Peyer's patch (tissue), 4 donors: ENCODE measurements around the gene DAPK3.

Experiments
- POLR2A ChIP-seq, 2 donors: fragments of 450-650 bp; IDR thresholded peaks; one replicate each; pipeline ENCODE4 v1.5.1; 2017; ENCODE audit warnings: antibody characterized with exemption in 2 of 2, mild to moderate bottlenecking in 2 of 2, moderate library complexity in 2 of 2
- TF ChIP-seq, protein P1 (sequence below), 6 experiments: fragments of 450-650 bp in 4 of 6; fragments of 200-600 bp in 2 of 6; sonication (generic) in 1 of 6; IDR thresholded peaks; one replicate each; pipeline ENCODE4 v1.5.1; 2017 to 2019; ENCODE audit warnings: antibody characterized with exemption in 6 of 6, mild to moderate bottlenecking in 3 of 6, moderate library complexity in 1 of 6

DNA sequence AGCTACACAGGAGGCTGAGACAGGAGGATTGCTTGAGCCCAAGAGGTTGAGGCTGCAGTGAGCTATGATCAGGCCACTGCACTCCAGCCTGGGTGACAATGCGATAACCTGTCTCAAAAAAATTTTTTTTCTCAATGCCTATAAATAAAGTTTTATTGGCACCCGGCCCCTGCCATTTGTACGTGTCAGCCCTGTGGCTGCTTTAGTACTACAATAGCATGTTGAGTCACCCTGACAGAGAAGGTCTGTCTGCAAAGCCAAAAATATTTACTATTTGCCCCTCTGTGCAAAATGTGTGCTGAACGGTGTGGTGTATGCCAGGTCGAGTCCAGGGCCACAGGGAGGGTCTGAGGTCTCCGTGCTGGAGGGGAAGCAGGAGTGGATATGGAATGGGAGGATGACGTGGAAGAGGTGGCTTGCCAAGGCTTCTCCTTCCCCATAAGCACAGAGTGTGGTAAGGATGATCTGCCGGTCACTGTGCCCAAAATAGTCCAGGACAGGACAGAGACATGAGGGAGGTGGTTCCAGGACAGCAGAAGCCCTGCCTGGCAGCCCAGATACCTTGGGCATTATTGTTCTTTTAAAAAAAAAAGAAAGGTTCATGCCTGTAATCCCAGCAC is 28.0 kb downstream of the DAPK3 start:
- TF ChIP-seq, protein P1, sequence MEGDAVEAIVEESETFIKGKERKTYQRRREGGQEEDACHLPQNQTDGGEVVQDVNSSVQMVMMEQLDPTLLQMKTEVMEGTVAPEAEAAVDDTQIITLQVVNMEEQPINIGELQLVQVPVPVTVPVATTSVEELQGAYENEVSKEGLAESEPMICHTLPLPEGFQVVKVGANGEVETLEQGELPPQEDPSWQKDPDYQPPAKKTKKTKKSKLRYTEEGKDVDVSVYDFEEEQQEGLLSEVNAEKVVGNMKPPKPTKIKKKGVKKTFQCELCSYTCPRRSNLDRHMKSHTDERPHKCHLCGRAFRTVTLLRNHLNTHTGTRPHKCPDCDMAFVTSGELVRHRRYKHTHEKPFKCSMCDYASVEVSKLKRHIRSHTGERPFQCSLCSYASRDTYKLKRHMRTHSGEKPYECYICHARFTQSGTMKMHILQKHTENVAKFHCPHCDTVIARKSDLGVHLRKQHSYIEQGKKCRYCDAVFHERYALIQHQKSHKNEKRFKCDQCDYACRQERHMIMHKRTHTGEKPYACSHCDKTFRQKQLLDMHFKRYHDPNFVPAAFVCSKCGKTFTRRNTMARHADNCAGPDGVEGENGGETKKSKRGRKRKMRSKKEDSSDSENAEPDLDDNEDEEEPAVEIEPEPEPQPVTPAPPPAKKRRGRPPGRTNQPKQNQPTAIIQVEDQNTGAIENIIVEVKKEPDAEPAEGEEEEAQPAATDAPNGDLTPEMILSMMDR (IDR thresholded peaks at IDR 0.05) = no peak
- no peak for TF ChIP-seq POLR2A (IDR thresholded peaks at IDR 0.05)
